ENCODE results near the gene ABCA10.

- no peak for TF ChIP-seq CTCF (tag by site-specific recombination; IDR thresholded peaks at IDR 0.05)
- no peak for TF ChIP-seq REST (tag by site-specific recombination; IDR thresholded peaks at IDR 0.05)
- no peak for TF ChIP-seq ZNF2 (tag by site-specific recombination; IDR thresholded peaks at IDR 0.05)
- TF ChIP-seq ZNF18 (tag by site-specific recombination; IDR thresholded peaks at IDR 0.05), result no peak
- TF ChIP-seq ZNF175 (tag by site-specific recombination; IDR thresholded peaks at IDR 0.05), result no peak
- TF ChIP-seq GLIS2 (tag by site-specific recombination; IDR thresholded peaks at IDR 0.05), result no peak
- TF ChIP-seq ZBTB44 (tag by site-specific recombination; IDR thresholded peaks at IDR 0.05), result no peak
- no peak for TF ChIP-seq ZNF274 (IDR thresholded peaks at IDR 0.05; ENCODE audit: low read length)
- no peak for TF ChIP-seq ZNF274 (tag by site-specific recombination; IDR thresholded peaks at IDR 0.05; ENCODE audit: borderline replicate concordance)
- no peak for TF ChIP-seq EGR2 (tag by site-specific recombination; IDR thresholded peaks at IDR 0.05; ENCODE audit: low read depth)
- TF ChIP-seq ZNF146 (tag by site-specific recombination; IDR thresholded peaks at IDR 0.05), result no peak
Measured at GRCh38 chr17:69117855-69118784, 110.5 kb downstream of the ABCA10 start.
